BLaER1 treated with 17β-estradiol and CSF1 and Interleukin-3, amounts not matched to agents 10 nM and 100 nM (cell line): Measurements from ENCODE around the gene SRSF1.

ENCODE experiments used
- H3K27ac ChIP-seq, 11 experiments: shearing (Covaris generic); formaldehyde crosslinking; 2 replicates each; pipeline ENCODE4 v1.8.1; 2022
- H3K27me3 ChIP-seq, 11 experiments: shearing (Covaris generic); formaldehyde crosslinking; 2 replicates each; pipeline ENCODE4 v1.8.1; 2022
- H3K36me3 ChIP-seq, 11 experiments: shearing (Covaris generic); formaldehyde crosslinking; 2 replicates each; pipeline ENCODE4 v1.8.1; 2022
- H3K4me1 ChIP-seq, 10 experiments: shearing (Covaris generic); formaldehyde crosslinking; 2 replicates each; pipeline ENCODE4 v1.8.1; 2022
- H3K4me2 ChIP-seq, 11 experiments: shearing (Covaris generic); formaldehyde crosslinking; 2 replicates each; pipeline ENCODE4 v1.8.1; 2022
- H3K4me3 ChIP-seq, 10 experiments: shearing (Covaris generic); formaldehyde crosslinking; 2 replicates each; pipeline ENCODE4 v1.8.1; 2022
- H3K9ac ChIP-seq, 11 experiments: shearing (Covaris generic); formaldehyde crosslinking; 2 replicates each; pipeline ENCODE4 v1.8.1; 2022
- H3K9me3 ChIP-seq, 11 experiments: shearing (Covaris generic); formaldehyde crosslinking; replicated peaks in 1 of 11; 2 replicates each; pipeline ENCODE4 v1.8.1; 2022
- H4K20me1 ChIP-seq, 11 experiments: shearing (Covaris generic); formaldehyde crosslinking; 2 replicates each; pipeline ENCODE4 v1.8.1; 2022
- Cebpa-rat ChIP-seq, 11 experiments: shearing (Covaris generic); IDR thresholded peaks; 2 replicates each; pipeline ENCODE4 v1.8.1; 2022

The SRSF1 gene

DNA sequence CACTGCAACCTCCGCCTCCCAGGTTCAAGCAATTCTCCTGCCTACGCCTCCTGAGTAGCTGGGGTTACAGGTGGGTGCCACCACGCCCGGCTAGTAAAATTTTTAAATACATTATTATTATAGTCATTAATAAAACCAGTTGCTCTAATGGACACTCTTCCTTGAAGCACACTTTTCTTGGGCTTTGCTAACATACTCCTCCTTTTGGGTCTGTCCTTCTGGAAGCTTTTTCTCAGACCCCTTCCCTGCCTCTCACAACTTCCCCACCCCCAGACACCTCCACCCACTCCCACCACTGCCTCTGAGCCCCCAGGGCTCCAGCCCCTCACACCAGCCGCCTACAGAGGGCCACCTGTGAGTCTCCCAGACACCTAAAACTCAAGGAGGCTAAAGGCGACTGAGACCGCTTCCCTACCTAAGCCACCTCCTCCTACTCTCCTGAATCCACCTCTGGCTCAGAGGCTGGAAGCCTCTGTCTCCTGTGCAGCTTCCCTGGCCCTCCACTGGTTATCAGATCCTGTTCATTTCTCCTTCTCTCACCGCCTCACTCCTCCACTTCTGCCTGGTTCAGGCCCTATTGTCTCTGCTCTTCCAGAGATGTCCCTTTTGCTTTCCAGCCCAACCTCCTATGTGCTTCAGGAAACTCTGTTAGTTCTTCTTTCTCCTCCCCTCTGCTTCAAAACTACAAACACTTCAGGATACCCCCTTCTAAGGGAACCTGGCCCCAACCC is 49.8 kb downstream of the SRSF1 start:
- H3K4me3 ChIP-seq = no peak overlapping the region
- no peak for TF ChIP-seq Cebpa-rat (IDR thresholded peaks at IDR 0.05)
- no peak overlapping the region for H3K27ac ChIP-seq
- H3K9ac ChIP-seq = no peak overlapping the region
- H3K27me3 ChIP-seq = peaks cover 21 to 49% (median 42%) of the 10 kb centered on the region in 11 experiments
- no peaks in the 10 kb centered on the region for H3K9me3 ChIP-seq
- H4K20me1 ChIP-seq = peaks cover 0 to 20% (median 7%) of the 10 kb centered on the region in 11 experiments; a peak in 9 of 22 replicates
- H3K4me1 ChIP-seq = peaks cover 23 to 37% (median 32%) of the 10 kb centered on the region in 10 experiments
- peak overlapping the region in 9 of 11 experiments; percentile 92 to 100 (median 98); a peak in 13 of 22 replicates for H3K4me2 ChIP-seq
- no peaks in the 10 kb centered on the region for H3K36me3 ChIP-seq

DNA sequence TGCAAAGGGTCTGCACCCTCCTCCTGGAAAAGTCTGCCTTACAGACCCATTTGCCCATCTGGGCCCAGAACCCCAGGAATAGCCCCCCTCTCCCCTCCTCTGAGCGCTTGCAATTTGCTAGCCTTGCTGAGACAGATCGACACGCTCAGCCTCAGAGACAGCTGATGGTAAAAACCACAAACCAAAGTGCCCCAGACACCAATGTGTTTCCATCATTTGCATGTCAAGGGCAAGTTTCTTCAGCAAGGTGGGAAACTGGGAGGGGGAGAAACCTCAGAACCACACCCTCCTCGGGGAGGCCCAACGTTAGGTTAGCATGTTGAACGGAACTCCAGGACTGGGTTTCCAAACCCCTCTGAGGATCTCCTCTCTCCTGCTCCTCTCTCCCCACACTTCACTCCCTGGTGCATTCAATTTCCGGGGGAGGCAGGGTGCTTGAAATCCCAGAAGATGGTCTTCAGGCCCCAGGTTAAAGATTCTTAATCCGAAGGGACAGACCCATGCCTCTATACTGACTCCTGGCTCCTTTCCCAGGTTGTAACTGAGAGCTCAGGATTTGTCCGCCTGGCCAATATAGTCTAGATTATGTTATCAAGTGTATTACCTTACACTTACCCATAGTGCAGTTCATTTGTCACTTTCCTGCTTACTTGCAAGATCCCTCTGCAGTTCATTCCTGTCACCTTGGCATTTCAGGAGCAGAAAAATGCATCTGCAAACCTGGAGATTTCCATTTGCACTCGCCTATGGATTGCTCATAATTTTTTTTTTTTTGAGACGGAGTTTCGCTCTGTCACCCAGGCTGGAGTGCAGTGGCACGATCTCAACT is 50.5 kb downstream of the SRSF1 start:
- no peaks in the 10 kb centered on the region for H3K36me3 ChIP-seq
- H3K27me3 ChIP-seq = peaks cover 21 to 49% (median 42%) of the 10 kb centered on the region in 11 experiments
- H3K4me2 ChIP-seq = peak overlapping the region; percentile 92 to 100 (median 98)
- H3K9ac ChIP-seq = peak overlapping the region in 1 of 11 experiments; percentile 64; a peak in 1 of 22 replicates
- H4K20me1 ChIP-seq = peaks cover 0 to 20% (median 7%) of the 10 kb centered on the region in 11 experiments; a peak in 9 of 22 replicates
- H3K27ac ChIP-seq = no peak overlapping the region
- peaks cover 27 to 45% (median 36%) of the 10 kb centered on the region in 10 experiments for H3K4me1 ChIP-seq
- TF ChIP-seq Cebpa-rat (IDR thresholded peaks at IDR 0.05) = no peak
- H3K9me3 ChIP-seq = no peaks in the 10 kb centered on the region
- H3K4me3 ChIP-seq = peak overlapping the region in 7 of 10 experiments; percentile 66 to 86 (median 71); a peak in 8 of 20 replicates

DNA sequence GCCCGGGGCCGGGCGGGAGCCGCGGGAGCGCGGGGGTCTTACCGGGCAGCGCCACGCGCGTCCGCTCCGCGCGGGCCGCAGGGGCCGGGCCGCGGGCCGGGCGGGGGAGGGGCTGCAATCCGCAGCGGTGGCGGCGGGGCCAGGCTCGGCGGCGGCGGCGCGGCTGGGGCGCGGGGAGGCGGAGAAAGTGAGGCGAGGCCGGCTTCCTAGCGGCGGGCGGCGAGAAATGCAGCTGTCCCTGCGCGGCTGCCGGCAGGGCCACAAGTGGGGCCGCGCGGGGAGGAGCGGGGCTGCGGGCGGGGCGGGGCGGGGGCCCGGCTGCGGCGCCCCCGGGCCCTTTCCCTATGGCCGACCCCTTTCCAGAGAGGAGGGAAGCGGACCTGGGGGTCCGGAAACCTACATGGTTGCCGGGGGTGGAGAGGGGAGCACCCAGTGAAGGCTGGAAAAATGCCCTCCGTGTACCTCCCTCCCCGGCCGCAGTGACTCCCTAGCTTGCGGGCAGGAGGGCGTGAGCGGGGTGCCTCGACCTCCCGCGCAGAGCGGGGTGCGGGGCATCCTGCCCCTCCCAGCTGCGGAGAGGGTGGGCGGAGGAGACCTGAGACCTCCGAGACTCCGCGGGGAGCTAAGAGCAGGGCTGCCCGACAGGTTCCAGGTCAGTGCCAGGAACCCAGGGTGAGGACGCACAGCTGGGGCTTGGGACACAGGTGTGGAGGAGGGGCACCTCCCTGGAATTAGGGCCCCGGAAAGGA is 51.7 kb downstream of the SRSF1 start, which contains the start of gene CUEDC1:
CUEDC1 (minus strand) TSS at position 230 of the 749 bp plus-strand sequence. CDS start 69,848 bp downstream, outside the sequence.
- H3K4me1 ChIP-seq = peaks cover 38 to 56% (median 48%) of the 10 kb centered on the region in 10 experiments
- H3K9ac ChIP-seq = peak within 1 kb of the TSS; percentile 72 to 92 (median 83)
- peaks cover 0 to 20% (median 7%) of the 10 kb centered on the region in 11 experiments; a peak in 9 of 22 replicates for H4K20me1 ChIP-seq
- TF ChIP-seq Cebpa-rat (IDR thresholded peaks at IDR 0.05) = no peak
- H3K4me3 ChIP-seq = peak within 1 kb of the TSS; percentile 66 to 86 (median 71)
- H3K9me3 ChIP-seq = no peaks in the 10 kb centered on the region
- no peaks in the 10 kb centered on the region for H3K36me3 ChIP-seq
- H3K27ac ChIP-seq = peak within 1 kb of the TSS; percentile 52 to 81 (median 72)
- H3K4me2 ChIP-seq = peak within 1 kb of the TSS; percentile 92 to 100 (median 98)
- H3K27me3 ChIP-seq = peaks cover 21 to 49% (median 42%) of the 10 kb centered on the region in 11 experiments

DNA sequence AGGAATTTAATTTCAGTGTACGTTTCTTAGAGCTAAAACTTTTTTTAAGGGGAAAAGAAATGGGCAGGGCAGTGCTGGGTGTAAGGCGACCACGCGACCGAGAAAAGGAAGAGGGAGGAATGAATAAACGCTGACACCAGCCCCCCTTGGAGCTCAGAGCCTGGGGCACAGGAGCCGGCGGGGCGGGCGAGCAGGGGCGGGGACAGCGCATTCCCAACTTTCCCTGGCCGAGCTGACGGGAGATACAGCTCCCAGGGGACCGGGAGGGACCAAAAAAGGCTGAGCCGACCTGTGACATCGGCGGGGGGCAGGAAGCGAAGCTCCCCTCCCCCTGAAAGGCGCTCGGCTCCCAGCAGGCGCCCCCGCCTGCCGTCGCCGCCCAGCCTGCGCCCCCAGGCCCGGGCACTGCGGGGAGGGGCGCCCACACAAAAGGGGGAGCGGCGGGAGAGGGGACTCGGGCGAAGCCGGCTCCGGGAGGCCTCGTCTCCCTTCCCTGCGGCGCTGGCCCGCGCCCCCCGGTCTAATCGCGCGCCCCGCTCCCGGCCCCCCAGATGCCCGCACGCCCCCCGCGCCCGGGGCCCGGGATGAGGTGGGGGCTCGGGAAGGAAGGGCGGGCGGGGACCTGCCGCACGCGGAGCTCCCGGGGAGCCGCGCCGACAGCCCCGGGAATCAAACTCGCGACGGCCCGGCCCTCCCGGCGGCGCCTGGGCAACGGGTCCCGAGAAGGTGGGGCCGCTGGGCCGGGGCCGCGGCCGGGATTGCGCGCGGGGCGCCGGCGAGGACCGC is 52.5 kb downstream of the SRSF1 start:
- H3K27me3 ChIP-seq = peaks cover 21 to 49% (median 42%) of the 10 kb centered on the region in 11 experiments
- H3K4me1 ChIP-seq = peaks cover 46 to 63% (median 55%) of the 10 kb centered on the region in 10 experiments
- H3K4me2 ChIP-seq = peak overlapping the region; percentile 92 to 100 (median 98)
- no peaks in the 10 kb centered on the region for H3K9me3 ChIP-seq
- no peak for TF ChIP-seq Cebpa-rat (IDR thresholded peaks at IDR 0.05)
- peak overlapping the region; percentile 72 to 92 (median 83) for H3K9ac ChIP-seq
- H3K36me3 ChIP-seq = no peaks in the 10 kb centered on the region
- peak overlapping the region; percentile 52 to 81 (median 72) for H3K27ac ChIP-seq
- H4K20me1 ChIP-seq = peaks cover 0 to 20% (median 7%) of the 10 kb centered on the region in 11 experiments; a peak in 9 of 22 replicates
- peak overlapping the region; percentile 66 to 86 (median 71) for H3K4me3 ChIP-seq

DNA sequence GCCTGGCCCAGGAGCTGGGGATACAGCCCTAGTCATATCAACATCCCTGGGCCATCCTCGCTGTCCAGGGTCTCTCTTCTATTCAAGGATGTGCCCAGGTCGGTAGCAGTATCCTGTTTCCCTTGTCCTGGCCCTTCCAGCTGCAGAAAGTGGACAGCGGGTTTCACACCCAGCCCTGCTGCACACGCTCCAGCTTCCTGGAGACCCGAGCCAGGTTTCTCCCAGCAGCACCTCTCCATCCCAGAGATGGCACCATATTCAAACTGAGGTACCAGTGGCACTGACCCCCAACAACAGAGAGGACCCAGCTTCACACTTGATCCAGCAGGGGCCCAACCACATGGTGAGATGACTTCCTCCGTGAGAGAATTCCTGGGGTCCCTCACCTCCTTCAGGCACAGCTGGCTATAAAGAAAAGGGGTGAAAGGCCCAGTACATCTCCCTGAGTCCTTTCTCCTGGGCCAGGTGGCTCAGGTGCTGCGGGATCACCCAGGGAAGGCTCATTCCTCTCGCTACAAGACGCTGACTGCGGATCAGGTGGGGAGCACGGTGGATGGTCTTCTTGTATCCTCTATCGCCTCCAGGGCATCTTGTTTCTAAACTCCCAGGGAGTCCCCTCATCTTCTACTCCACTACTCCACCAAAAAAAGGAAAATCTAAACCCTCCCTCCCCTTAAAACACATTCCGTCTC is 53.2 kb downstream of the SRSF1 start:
- H4K20me1 ChIP-seq = peaks cover 0 to 20% (median 7%) of the 10 kb centered on the region in 11 experiments; a peak in 9 of 22 replicates
- H3K27ac ChIP-seq = peak overlapping the region in 1 of 11 experiments; percentile 81; a peak in 1 of 22 replicates
- peak overlapping the region; percentile 92 to 100 (median 98); a peak in 21 of 22 replicates for H3K4me2 ChIP-seq
- H3K36me3 ChIP-seq = no peaks in the 10 kb centered on the region
- no peaks in the 10 kb centered on the region for H3K9me3 ChIP-seq
- peak overlapping the region in 9 of 11 experiments; percentile 72 to 92 (median 83); a peak in 11 of 22 replicates for H3K9ac ChIP-seq
- H3K4me3 ChIP-seq = peak overlapping the region in 9 of 10 experiments; percentile 66 to 86 (median 71); a peak in 15 of 20 replicates
- H3K27me3 ChIP-seq = peaks cover 21 to 49% (median 42%) of the 10 kb centered on the region in 11 experiments
- no peak for TF ChIP-seq Cebpa-rat (IDR thresholded peaks at IDR 0.05)
- peaks cover 53 to 71% (median 63%) of the 10 kb centered on the region in 10 experiments for H3K4me1 ChIP-seq
